Effector CD8-positive, alpha-beta T cell (primary cell): ENCODE measurements around the gene PRKCQ.
"Not testable (repeated sequence)": the region's sequence is repeated elsewhere in the genome, so short reads cannot be mapped to it uniquely, and the experiment has no call there.

Source experiments
- DNase-seq: peaks from one replicate; lab custom pipeline; 2025; lab: John Stamatoyannopoulos, UW

Gene PRKCQ

DNA sequence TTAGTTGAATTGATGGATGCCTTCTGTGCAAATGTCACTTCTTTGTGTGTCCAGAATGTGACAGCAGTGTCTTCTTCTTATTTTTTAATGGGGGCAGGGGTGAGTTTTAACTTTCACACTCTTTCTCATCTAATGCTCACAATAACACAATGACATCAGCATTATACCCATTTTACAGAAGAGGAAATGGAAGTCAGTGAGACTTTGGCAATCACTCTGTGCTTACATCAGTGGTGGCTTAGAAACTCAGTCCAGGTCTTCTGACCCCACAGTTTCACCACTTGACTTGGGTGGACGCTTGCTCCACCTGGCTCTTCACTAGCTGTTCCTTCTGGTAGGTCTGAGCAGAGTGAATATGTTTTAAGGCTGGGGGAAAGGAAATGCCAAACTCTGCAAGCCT lies 124.0 kb downstream of the PRKCQ start:
- no peak for DNase-seq

DNA sequence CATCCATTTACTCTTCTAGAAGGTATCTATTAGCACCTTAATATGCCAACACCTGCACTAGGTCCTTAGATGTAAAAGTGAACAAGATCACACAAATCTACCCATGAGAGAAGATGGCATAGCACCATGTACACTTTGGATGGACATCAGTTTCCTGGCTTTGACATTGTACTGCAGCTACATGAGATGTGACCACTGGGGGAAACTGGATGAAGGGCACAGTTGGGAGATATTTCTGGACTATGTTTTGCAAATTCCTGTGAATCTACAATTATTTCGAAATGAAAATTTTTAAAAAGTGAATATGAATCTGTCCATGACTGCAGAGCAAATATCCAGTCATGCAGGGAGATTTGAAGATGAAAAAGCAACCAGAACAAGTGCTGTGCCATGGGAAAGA lies 124.5 kb downstream of the PRKCQ start:
- DNase-seq, result no peak

DNA sequence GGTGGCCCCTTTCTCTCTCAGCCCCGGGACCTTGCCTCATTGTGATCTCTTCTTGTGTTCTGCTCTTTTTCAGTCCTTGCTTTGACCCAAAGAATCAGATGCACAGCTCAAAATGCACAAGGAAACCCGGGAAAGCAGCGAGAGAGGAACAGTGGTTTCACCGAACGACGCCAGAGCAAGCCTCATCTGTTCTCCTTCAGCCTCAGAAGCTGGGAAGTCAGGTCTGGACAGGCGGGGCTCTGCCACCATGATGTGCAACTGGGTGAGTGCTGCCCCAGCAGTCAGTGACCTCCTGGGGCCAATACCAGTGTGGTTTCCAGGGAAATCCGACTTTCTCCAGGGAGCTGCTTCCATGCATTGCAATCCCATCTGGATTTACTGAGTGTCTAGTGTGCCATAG lies 133.4 kb downstream of the PRKCQ start:
- DNase-seq, result no peak

DNA sequence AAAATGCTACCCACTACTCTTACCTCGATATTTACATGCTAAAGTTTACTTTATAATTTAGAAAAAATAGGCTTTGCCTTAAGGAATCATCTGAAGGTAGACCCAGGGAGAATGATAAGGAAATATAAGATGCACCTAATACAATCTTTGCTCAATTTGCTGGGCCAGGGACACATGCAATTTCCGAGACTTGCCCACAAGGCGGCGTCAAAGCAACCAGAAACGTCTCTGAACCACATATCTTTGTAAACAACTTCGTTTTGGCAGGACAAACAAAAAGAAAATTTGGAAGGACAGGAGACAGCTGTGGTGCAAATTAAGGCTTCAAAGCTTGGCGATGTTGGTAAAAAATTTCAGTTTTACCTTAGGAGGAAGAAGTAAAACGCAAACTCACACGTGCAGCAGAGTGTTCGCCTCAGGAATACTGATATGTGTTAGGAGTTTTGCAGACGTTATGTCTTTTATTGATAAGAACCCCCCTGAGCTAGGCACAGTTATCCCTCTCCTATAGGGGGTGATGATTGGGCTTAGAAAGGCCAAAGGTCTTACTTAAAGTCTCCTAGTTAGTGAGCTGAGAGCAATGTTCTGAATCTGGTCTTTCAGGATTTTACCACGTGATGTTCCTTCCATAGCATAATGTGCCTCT lies 134.3 kb downstream of the PRKCQ start:
- DNase-seq, result peak; percentile 19

DNA sequence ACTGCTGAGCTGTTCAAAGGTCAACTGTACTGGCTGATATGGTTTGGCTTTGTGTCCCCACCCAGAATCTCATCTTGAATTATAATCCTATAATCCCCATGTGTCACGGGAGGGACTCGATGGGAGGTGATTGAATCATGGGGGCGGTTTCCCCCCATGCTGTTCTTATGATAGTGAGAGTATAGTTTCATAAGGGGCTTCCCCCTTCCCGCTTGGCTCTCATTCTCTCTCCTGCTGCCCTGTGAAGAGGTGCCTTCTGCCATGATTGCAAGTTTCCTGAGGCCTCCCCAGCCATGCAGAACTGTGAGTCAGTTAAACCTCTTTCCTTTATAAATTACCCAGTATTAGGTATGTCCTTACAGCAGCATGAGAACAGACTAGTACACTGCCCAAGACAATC lies 140.2 kb downstream of the PRKCQ start:
- DNase-seq, result not testable (repeated sequence)

- no peak for DNase-seq
These were observed 148.2 kb downstream of the PRKCQ start for GRCh38 chr10:6431861-6432260.

- DNase-seq, result no peak
These were observed 148.9 kb downstream of the PRKCQ start for GRCh38 chr10:6431186-6431585.

DNA sequence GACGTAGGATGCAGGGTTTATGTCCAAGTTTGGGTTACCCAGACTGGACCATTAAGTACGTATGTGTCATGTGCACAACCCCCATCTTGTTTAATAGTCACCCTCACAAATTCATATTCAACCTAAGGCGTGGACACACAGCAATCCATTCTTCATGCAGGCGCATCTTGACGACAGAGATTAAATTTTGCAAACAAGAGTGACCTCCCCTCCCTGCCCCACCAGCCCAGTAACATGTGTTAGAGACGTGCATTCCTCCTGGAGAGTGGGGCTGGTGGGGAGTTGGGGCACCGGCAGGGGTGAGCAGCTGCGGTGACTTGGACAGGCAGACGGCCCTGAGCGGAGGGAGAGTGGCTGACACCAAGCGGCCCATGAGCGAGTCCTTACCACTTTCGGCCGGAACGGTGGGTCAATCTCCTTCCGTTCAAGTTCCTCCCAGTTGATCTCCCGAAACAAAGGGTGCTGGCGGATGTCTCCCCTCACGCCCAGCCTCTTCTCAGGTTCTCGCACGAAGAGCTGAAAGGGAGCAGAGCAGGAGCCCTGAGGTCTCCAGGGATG lies 149.6 kb downstream of the PRKCQ start:
- DNase-seq, result no peak

DNA sequence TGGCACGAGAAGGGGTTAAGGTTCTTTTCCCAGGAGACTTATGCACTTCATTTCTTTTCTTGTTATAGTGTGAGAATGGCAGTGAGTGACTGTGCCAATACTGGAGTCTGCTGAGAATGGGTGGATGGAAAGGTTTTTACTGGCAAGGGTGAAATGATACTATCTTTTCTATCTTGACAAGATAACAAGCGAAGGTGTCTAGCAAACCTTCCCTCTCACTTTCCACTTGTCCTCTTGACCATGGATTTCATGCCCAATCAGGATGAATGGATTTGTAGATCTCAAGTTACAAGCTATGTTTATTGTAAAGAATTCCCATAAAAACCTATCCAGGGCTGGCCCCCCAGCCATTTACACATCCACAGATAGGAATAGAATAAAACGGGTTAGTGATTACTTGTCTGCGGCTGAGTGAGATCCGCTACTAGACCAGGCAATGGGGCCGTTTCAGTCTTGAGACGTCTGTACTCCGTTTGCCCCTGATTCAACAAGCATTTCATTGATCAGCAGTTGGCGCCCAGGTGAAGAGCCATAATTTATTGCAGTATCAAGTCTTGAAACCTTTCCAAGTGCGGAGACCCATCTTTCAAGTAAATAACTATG lies 152.6 kb downstream of the PRKCQ start:
- no peak for DNase-seq

DNA sequence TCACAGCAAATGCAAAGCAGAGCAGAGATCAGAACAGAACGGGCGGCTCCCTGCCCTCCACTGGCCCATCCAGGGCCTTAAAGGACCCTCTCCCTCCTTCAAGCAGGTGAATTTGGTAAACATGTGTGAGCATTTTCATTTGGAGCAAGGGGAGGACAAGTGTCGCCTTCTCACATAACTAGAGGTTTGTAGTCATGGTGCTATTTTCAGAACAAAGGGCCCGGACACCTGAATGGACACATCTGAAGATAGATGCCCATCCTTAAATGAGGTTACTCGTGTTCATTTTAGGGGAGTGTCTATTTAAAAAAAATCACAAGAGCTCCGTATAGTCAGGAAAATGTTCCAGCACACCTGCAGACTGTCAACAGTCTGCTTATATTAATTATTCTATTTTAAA lies 153.8 kb downstream of the PRKCQ start:
- no peak for DNase-seq

- no peak for DNase-seq
These were observed 156.5 kb downstream of the PRKCQ start for GRCh38 chr10:6423413-6424170.

- no peak for DNase-seq
These were observed 157.1 kb downstream of the PRKCQ start for GRCh38 chr10:6423004-6423403.

- no peak for DNase-seq
These were observed 161.4 kb downstream of the PRKCQ start for GRCh38 chr10:6418613-6419216.

DNA sequence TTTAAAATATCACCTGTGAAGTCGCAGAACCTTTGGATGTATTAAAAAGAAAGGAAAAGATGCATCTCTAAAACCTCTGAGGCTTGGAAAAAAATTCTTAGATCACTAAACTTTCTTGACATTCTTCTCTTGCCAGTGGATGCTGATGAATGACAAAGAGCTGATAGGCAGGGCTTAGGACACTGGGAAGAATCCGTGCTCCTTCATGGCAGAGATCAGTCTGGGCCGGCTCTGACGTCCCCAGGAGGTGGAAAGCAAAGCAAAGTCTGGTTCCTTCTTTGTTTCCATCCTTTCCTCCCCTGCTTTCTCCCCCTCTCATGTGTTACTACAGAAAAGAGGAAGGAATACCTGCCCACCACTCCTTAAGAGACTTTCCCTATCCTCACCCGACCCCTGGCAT lies 161.9 kb downstream of the PRKCQ start:
- DNase-seq, result no peak

DNA sequence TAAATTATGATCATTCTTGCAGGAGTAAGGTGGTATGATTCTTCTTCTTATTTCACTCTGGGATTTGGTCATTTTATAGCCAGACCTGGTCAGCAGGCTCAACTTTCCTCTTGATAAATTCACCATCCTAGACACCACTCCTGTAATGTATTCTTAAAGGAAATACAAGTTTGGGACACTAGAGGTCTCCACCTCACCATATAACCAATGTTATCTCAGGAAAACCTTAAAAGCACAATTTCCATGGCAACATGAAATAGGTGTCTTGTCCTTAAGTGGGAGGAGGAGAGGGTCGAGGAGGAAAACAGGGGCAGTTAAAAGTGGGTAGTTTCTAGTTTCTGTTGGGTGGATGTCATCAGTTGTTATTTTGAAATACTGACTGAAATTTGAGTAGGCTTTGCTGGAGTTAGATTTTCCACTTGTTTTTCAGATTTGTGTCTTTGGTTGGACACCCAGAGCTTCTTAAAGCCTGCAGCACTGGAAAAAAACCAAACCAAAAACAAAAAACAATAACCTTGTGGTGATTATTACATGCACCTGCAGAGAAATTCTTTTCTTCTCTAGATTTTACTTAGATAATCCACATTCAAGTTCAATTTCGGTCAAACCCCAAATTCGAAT lies 163.1 kb downstream of the PRKCQ start:
- no peak for DNase-seq

DNA sequence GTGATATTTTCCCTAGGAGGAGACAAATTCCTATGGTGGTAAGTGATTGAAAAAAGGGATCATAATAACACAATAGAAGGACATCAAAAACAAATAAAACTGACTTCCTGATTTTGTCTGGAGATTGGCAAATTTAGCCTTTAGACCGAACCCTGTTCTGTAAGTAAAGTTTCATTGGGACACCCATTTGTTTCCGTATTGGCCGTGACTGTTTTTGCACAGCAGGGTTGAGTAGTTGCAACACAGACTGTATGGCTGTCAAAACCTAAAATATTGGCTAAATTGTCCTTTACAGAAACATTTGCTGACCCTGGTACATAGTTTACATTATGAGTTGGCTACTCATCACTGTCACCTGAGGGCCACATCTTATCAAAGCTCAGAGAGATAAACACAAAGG lies 168.6 kb downstream of the PRKCQ start:
- DNase-seq, result no peak

DNA sequence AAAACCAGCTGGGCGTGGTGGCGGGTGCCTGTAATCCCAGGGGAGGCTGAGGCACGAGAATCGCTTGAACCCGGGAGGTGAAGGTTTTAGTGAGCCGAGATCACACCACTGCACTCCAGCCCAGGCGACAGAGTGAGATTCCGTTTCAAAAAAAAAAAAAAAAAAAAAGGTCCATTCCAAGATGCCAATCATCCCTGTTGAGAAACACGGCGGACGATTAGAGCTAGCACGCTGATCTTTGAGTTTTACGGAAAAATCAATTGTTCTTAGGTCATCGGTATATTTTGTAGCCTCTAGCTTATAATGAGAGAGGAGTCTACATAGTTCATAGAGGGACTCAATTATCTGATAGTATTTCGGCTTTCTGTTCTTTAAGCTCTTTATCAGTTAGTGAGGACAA lies 169.2 kb downstream of the PRKCQ start:
- DNase-seq, result no peak

GRCh38 chr10:6409971-6410643 lies 170.0 kb downstream of the PRKCQ start:
- no peak for DNase-seq

DNA sequence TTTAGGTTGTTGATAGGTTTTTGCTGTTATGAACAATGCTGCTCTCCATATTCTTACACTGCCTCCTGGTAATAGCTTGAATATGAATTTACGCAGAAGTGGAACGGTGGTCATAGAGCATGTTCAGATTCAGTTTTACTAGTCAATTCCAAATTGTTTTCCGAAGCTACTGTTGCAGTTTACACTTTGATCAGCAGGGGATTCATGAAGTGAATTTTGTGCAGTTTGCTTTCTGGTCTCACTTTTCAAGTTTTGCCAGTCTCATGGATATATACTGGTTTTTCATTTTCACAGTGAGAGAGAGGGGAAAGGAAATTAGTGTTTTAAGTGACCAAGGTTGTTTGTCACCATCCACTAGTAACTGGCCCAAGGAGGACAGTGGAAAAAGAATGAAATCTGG lies 171.3 kb downstream of the PRKCQ start:
- no peak for DNase-seq

GRCh38 chr10:6407034-6407721 lies 172.9 kb downstream of the PRKCQ start:
- DNase-seq, result no peak
